ENCODE results near the gene MRGPRG. TPM values are rescaled to one million over a fixed set of nuclear protein-coding genes. Genes with fewer than 3 reads are reported as not detected.
A peak's percentile ranks its signal among the peaks of the same experiment; 100 is the strongest.

Gene MRGPRG
- total and polyA plus RNA-seq, 10 donors, result not detected

GRCh38 chr11:3203221-3204043 is 15.2 kb downstream of the MRGPRG start:
- H3K36me3 ChIP-seq, result no peaks in the 10 kb centered on the region
- intact Hi-C loops (cut with DNase I; ENCODE audit: low total_unique reads), result no loop called here
- peaks cover 0 to 39% (median 17%) of the 10 kb centered on the region in 6 donors for H3K4me1 ChIP-seq
- H3K27me3 ChIP-seq (replicated peaks in 1 of 7), result peaks cover 0 to 68% (median 23%) of the 10 kb centered on the region in 7 donors
- no peak overlapping the region for H3K4me3 ChIP-seq
- H3K27ac ChIP-seq, result no peak overlapping the region
- H3K9me3 ChIP-seq, result no peaks in the 10 kb centered on the region
- TF ChIP-seq CTCF (IDR thresholded peaks at IDR 0.05 in 8 of 11, conservative IDR thresholded peaks at IDR 0.05 in 3 of 11), result no peak
- TF ChIP-seq POLR2A (IDR thresholded peaks at IDR 0.05), result no peak
- no peak for TF ChIP-seq POLR2AphosphoS5 (IDR thresholded peaks at IDR 0.05)
- WGBS, 5 donors, result 5 to 17% (median 8%) methylated on average over 22 to 51 of the region's 51 CpGs
- DNase-seq, result peak; percentile 63

GRCh38 chr11:3202759-3203158 is 15.9 kb downstream of the MRGPRG start:
- TF ChIP-seq POLR2A (IDR thresholded peaks at IDR 0.05) (no peak), POLR2AphosphoS5 (IDR thresholded peaks at IDR 0.05) (no peak), CTCF (IDR thresholded peaks at IDR 0.05 in 8 of 11, conservative IDR thresholded peaks at IDR 0.05 in 3 of 11) (no peak)
- peak; percentile 74 for DNase-seq
- Histone ChIP-seq H3K27me3 (replicated peaks in 1 of 7) (peaks cover 0 to 74% (median 23%) of the 10 kb centered on the region in 7 donors), H3K36me3 (no peaks in the 10 kb centered on the region), H3K4me3 (no peak overlapping the region), H3K4me1 (peaks cover 0 to 39% (median 17%) of the 10 kb centered on the region in 6 donors), H3K9me3 (no peaks in the 10 kb centered on the region), H3K27ac (no peak overlapping the region)
- 5 to 17% (median 8%) methylated on average over 7 to 17 of the region's 17 CpGs for WGBS, 5 donors
- intact Hi-C loops (cut with DNase I; ENCODE audit: low total_unique reads), result no loop called here

GRCh38 chr11:3202305-3202704 is 16.3 kb downstream of the MRGPRG start:
- peak; percentile 70 for DNase-seq
- no peaks in the 10 kb centered on the region for H3K36me3 ChIP-seq
- H3K4me3 ChIP-seq, result no peak overlapping the region
- peaks cover 0 to 75% (median 23%) of the 10 kb centered on the region in 7 donors for H3K27me3 ChIP-seq (replicated peaks in 1 of 7)
- 63 to 79% (median 72%) methylated on average over 5 to 7 of the region's 7 CpGs for WGBS, 5 donors
- intact Hi-C loops (cut with DNase I; ENCODE audit: low total_unique reads), result no loop called here
- TF ChIP-seq CTCF (IDR thresholded peaks at IDR 0.05 in 8 of 11, conservative IDR thresholded peaks at IDR 0.05 in 3 of 11) (no peak), POLR2A (IDR thresholded peaks at IDR 0.05) (no peak), POLR2AphosphoS5 (IDR thresholded peaks at IDR 0.05) (no peak)
- H3K9me3 ChIP-seq, result no peaks in the 10 kb centered on the region
- H3K4me1 ChIP-seq, result peaks cover 0 to 39% (median 17%) of the 10 kb centered on the region in 6 donors
- no peak overlapping the region for H3K27ac ChIP-seq

- DNase-seq, result peak; percentile 67
- no peak overlapping the region for H3K4me3 ChIP-seq
- peaks cover 0 to 75% (median 23%) of the 10 kb centered on the region in 7 donors for H3K27me3 ChIP-seq (replicated peaks in 1 of 7)
- TF ChIP-seq POLR2A (IDR thresholded peaks at IDR 0.05), result no peak
- TF ChIP-seq CTCF (IDR thresholded peaks at IDR 0.05 in 8 of 11, conservative IDR thresholded peaks at IDR 0.05 in 3 of 11), result no peak
- TF ChIP-seq POLR2AphosphoS5 (IDR thresholded peaks at IDR 0.05), result no peak
- intact Hi-C loops (cut with DNase I; ENCODE audit: low total_unique reads), result no loop called here
- WGBS, 5 donors, result 82 to 95% (median 83%) methylated on average over 10 to 17 of the region's 17 CpGs
- no peaks in the 10 kb centered on the region for H3K9me3 ChIP-seq
- H3K36me3 ChIP-seq, result no peaks in the 10 kb centered on the region
- H3K4me1 ChIP-seq, result peaks cover 0 to 39% (median 17%) of the 10 kb centered on the region in 6 donors
- no peak overlapping the region for H3K27ac ChIP-seq
These were observed 16.9 kb downstream of the MRGPRG start for GRCh38 chr11:3201677-3202181.

All from spleen (tissue), 11 donors.